GM18909 (cell line): Measurements from ENCODE around the gene KIAA1671.

Experiments
- ATAC-seq: cut with Tn5 transposase; IDR thresholded peaks from one replicate; pipeline ENCODE4 v1.9.1; 2021; ENCODE audit warnings: mild to moderate bottlenecking; ENCODE audit not compliant: unreplicated experiment, poor library complexity

The KIAA1671 gene

GRCh38 chr22:24977370-24978221 lies 25.1 kb downstream of the KIAA1671 start:
- no peak for ATAC-seq

GRCh38 chr22:24978308-24978707 lies 25.8 kb downstream of the KIAA1671 start:
- no peak for ATAC-seq

GRCh38 chr22:24981066-24981465 lies 28.6 kb downstream of the KIAA1671 start:
- ATAC-seq: no peak

GRCh38 chr22:24981656-24982055 lies 29.1 kb downstream of the KIAA1671 start:
- ATAC-seq: no peak

- no peak for ATAC-seq
Measured at GRCh38 chr22:24982301-24983056, 30.0 kb downstream of the KIAA1671 start.

- ATAC-seq: no peak
Measured at GRCh38 chr22:24983151-24983550, 30.6 kb downstream of the KIAA1671 start.

- ATAC-seq: no peak
Measured at GRCh38 chr22:24984122-24984521, 31.6 kb downstream of the KIAA1671 start.

- ATAC-seq: no peak
Measured at GRCh38 chr22:24985826-24986214, 33.3 kb downstream of the KIAA1671 start.

GRCh38 chr22:24986816-24987215 lies 34.3 kb downstream of the KIAA1671 start:
- ATAC-seq: no peak

GRCh38 chr22:24989135-24989534 lies 36.6 kb downstream of the KIAA1671 start:
- no peak for ATAC-seq

GRCh38 chr22:24989541-24989951 lies 37.0 kb downstream of the KIAA1671 start:
- ATAC-seq: no peak

- no peak for ATAC-seq
Measured at GRCh38 chr22:24990344-24990905, 37.9 kb downstream of the KIAA1671 start.

- ATAC-seq: no peak
Measured at GRCh38 chr22:24992946-24993345, 40.4 kb downstream of the KIAA1671 start.

- no peak for ATAC-seq
Measured at GRCh38 chr22:24994070-24994763, 41.7 kb downstream of the KIAA1671 start.

GRCh38 chr22:24995649-24996180 lies 43.2 kb downstream of the KIAA1671 start:
- no peak for ATAC-seq

GRCh38 chr22:24996420-24996952 lies 44.0 kb downstream of the KIAA1671 start:
- ATAC-seq: no peak

GRCh38 chr22:24997023-24997422 lies 44.5 kb downstream of the KIAA1671 start:
- no peak for ATAC-seq

GRCh38 chr22:25000686-25001085 lies 48.2 kb downstream of the KIAA1671 start:
- no peak for ATAC-seq

GRCh38 chr22:25002241-25002985 lies 49.9 kb downstream of the KIAA1671 start:
- no peak for ATAC-seq
